Keratinocyte (primary cell): Measurements from ENCODE around the gene BAIAP2. TPM values are rescaled to one million over a fixed set of nuclear protein-coding genes. Genes with fewer than 3 reads are reported as not detected.

Experiments used
- DNase-seq: peaks from one replicate; pipeline ENCODE4 v3.0.0-alpha.2; 2011; ENCODE audit warnings: low read depth, missing footprints, low spot score
- FAIRE-seq: peaks from 2 replicates; lab custom pipeline; 2011; peaks lifted over from hg19 to GRCh38; lab: Jason Lieb, UNC
- H2AFZ ChIP-seq: 2 replicates; pipeline ENCODE4 v1.6.0; 2012; ENCODE audit warnings: low read length, control low read depth, inconsistent platforms; ENCODE audit not compliant: control insufficient read depth
- H3K27ac ChIP-seq: 2 replicates; pipeline ENCODE4 v1.5.1; 2011; ENCODE audit warnings: low read length; ENCODE audit not compliant: control insufficient read depth, insufficient read depth
- H3K27me3 ChIP-seq: 3 replicates; pipeline ENCODE4 v1.6.0; 2011; ENCODE audit warnings: low read length; ENCODE audit not compliant: control insufficient read depth, insufficient read depth; ENCODE audit errors: extremely low read depth
- H3K36me3 ChIP-seq, 2 experiments: 2 replicates in 1 of 2; 3 replicates in 1 of 2; pipeline ENCODE4 v1.5.1; 2011; ENCODE audit warnings: low read length in 2 of 2, mild to moderate bottlenecking in 1 of 2; ENCODE audit not compliant: control insufficient read depth in 2 of 2, insufficient read depth in 2 of 2; ENCODE audit errors: extremely low read depth in 1 of 2
- H3K4me1 ChIP-seq: 3 replicates; pipeline ENCODE4 v1.5.1; 2011; ENCODE audit warnings: low read length; ENCODE audit not compliant: control insufficient read depth, insufficient read depth; ENCODE audit errors: extremely low read depth
- H3K4me2 ChIP-seq: 3 replicates; pipeline ENCODE4 v1.6.0; 2011; ENCODE audit warnings: low read depth, low read length; ENCODE audit not compliant: control insufficient read depth, insufficient read depth; ENCODE audit errors: extremely low read depth
- H3K4me3 ChIP-seq, 3 experiments: fragments of 200-600 bp in 1 of 3; sonication (generic) in 1 of 3; 2 replicates in 2 of 3; 3 replicates in 1 of 3; pipeline ENCODE4 v1.5.1; 2011 to 2016; ENCODE audit warnings: low read length in 3 of 3, mild to moderate bottlenecking in 3 of 3, control low read depth in 2 of 3, inconsistent platforms in 1 of 3, low read depth in 1 of 3, mixed read lengths in 1 of 3, mixed run types in 1 of 3, moderate library complexity in 1 of 3; ENCODE audit not compliant: control insufficient read depth in 2 of 3, insufficient read depth in 2 of 3; ENCODE audit errors: extremely low read depth in 1 of 3
- H3K79me2 ChIP-seq: 2 replicates; pipeline ENCODE4 v1.6.0; 2012; ENCODE audit warnings: low read length; ENCODE audit not compliant: control insufficient read depth, insufficient read depth
- H3K9ac ChIP-seq: 3 replicates; pipeline ENCODE4 v1.6.0; 2011; ENCODE audit warnings: low read length; ENCODE audit not compliant: control insufficient read depth, insufficient read depth; ENCODE audit errors: extremely low read depth
- H3K9me1 ChIP-seq: 3 replicates; pipeline ENCODE4 v1.6.0; 2011; ENCODE audit warnings: low read length; ENCODE audit not compliant: control insufficient read depth, insufficient read depth; ENCODE audit errors: extremely low read depth
- H3K9me3 ChIP-seq: 2 replicates; pipeline ENCODE4 v1.5.1; 2012; ENCODE audit warnings: low read depth, low read length; ENCODE audit not compliant: control insufficient read depth
- H4K20me1 ChIP-seq: 3 replicates; pipeline ENCODE4 v1.6.0; 2011; ENCODE audit warnings: low read length; ENCODE audit not compliant: control insufficient read depth, insufficient read depth; ENCODE audit errors: extremely low read depth
- CTCF ChIP-seq, 3 experiments: IDR thresholded peaks in 1 of 3; conservative IDR thresholded peaks in 1 of 3; optimal IDR thresholded peaks in 1 of 3; 2 replicates in 2 of 3; 3 replicates in 1 of 3; pipeline versions ENCODE3 to v1.5.1; 2011; ENCODE audit warnings: low read length in 3 of 3, mild to moderate bottlenecking in 3 of 3, moderate library complexity in 2 of 3, control low read depth in 1 of 3, inconsistent platforms in 1 of 3; ENCODE audit not compliant: insufficient read depth in 2 of 3; ENCODE audit errors: extremely low read depth in 1 of 3
- EZH2 ChIP-seq: IDR thresholded peaks from one replicate; pipeline ENCODE4 v1.6.1; 2012; ENCODE audit warnings: inconsistent platforms, mild to moderate bottlenecking, low read length, moderate library complexity
- dilution Hi-C: fragments of 300-500 bp; cut with MboI; formaldehyde crosslinking; loops from one replicate; pipeline ENCODE4 v1.7.0; 2020; ENCODE audit warnings: low sequenced_read_pairs; ENCODE audit not compliant: extremely low pct_ligation_motif_present
- polyA plus RNA-seq, 5 experiments: library from polyadenylated mRNA; depleted of rRNA in 3 of 5; stranded (reverse) in 3 of 5; stranded (forward) in 1 of 5; unstranded in 1 of 5; fragments of >200 nt; gene quantifications; 1 replicate in 1 of 5; 2 replicates in 3 of 5; 3 replicates in 1 of 5; pipeline versions ENCODE4 v1.2.1 to v1.2.3, GENCODE V29; 2011 to 2012; ENCODE audit warnings: missing spikeins in 2 of 5, low read depth in 1 of 5, low replicate concordance in 1 of 5

BAIAP2 gene
- polyA plus RNA-seq, 1 donor (not counting 4 experiments of a cell fraction or from before 2014, with no cell fraction given), result 56.7 TPM

- peaks cover 27% of the 10 kb centered on the region for H4K20me1 ChIP-seq
- H3K9me3 ChIP-seq, result no peaks in the 10 kb centered on the region
- DNase-seq (no peak), FAIRE-seq (no peak)
- peak overlapping the region; percentile 86 for H3K27ac ChIP-seq
- peak overlapping the region; percentile 48 for H3K4me2 ChIP-seq
- peaks cover 100% of the 10 kb centered on the region for H3K79me2 ChIP-seq
- no peak overlapping the region for H3K4me3 ChIP-seq
- no peaks in the 10 kb centered on the region for H3K27me3 ChIP-seq
- H2AFZ ChIP-seq, result no peak overlapping the region
- H3K4me1 ChIP-seq, result peaks cover 81% of the 10 kb centered on the region
- peak overlapping the region; percentile 28 for H3K9ac ChIP-seq
- TF ChIP-seq EZH2 (no peak), CTCF (optimal IDR thresholded peaks at IDR 0.05 in 1 of 3, IDR thresholded peaks at IDR 0.05 in 1 of 3, conservative IDR thresholded peaks at IDR 0.05 in 1 of 3; ENCODE audit: extremely low read depth in 1 of 3, insufficient read depth in 2 of 3, low read length in 3 of 3) (no peak)
- peaks cover 17 to 24% of the 10 kb centered on the region in 2 experiments for H3K36me3 ChIP-seq
- dilution Hi-C loops, result no loop called here
- peaks cover 12% of the 10 kb centered on the region for H3K9me1 ChIP-seq
Observed at GRCh38 chr17:81042606-81043005, 7.7 kb downstream of the BAIAP2 start.

GRCh38 chr17:81043319-81043724 lies 8.4 kb downstream of the BAIAP2 start:
- dilution Hi-C loops, result no loop called here
- DNase-seq (no peak), FAIRE-seq (no peak)
- peak overlapping the region; percentile 79 for H3K9ac ChIP-seq
- peaks cover 100% of the 10 kb centered on the region for H3K79me2 ChIP-seq
- H3K4me2 ChIP-seq, result peak overlapping the region; percentile 91
- no peaks in the 10 kb centered on the region for H3K27me3 ChIP-seq
- peak overlapping the region; percentile 86 for H3K27ac ChIP-seq
- H3K4me3 ChIP-seq, result peak overlapping the region in 2 of 3 experiments; percentile 49 to 57
- H4K20me1 ChIP-seq, result peaks cover 20% of the 10 kb centered on the region
- no peak for TF ChIP-seq EZH2
- no peak for TF ChIP-seq CTCF (optimal IDR thresholded peaks at IDR 0.05 in 1 of 3, IDR thresholded peaks at IDR 0.05 in 1 of 3, conservative IDR thresholded peaks at IDR 0.05 in 1 of 3; ENCODE audit: extremely low read depth in 1 of 3, insufficient read depth in 2 of 3, low read length in 3 of 3)
- no peak overlapping the region for H2AFZ ChIP-seq
- no peaks in the 10 kb centered on the region for H3K9me3 ChIP-seq
- peaks cover 74% of the 10 kb centered on the region for H3K4me1 ChIP-seq
- peaks cover 18 to 20% of the 10 kb centered on the region in 2 experiments for H3K36me3 ChIP-seq
- peaks cover 12% of the 10 kb centered on the region for H3K9me1 ChIP-seq
